Sigmoid colon (tissue), 4 donors: ENCODE measurements around the gene UNC79.

Experiments used
- EP300 ChIP-seq, 4 donors: sonication (generic); formaldehyde crosslinking; IDR thresholded peaks; one replicate each; pipeline ENCODE4 v1.6.1; 2017; ENCODE audit warnings: antibody characterized with exemption in 4 of 4
- POLR2A ChIP-seq, 2 donors: fragments of 450-650 bp; IDR thresholded peaks; one replicate each; pipeline ENCODE4 v1.6.1; 2016; ENCODE audit warnings: antibody characterized with exemption in 2 of 2, mild to moderate bottlenecking in 2 of 2, moderate library complexity in 2 of 2
- POLR2AphosphoS5 ChIP-seq, 4 donors: sonication (generic); formaldehyde crosslinking; IDR thresholded peaks; one replicate each; pipeline ENCODE4 v1.6.1; 2017; ENCODE audit warnings: antibody characterized with exemption in 4 of 4
- TF ChIP-seq, protein P1 (sequence below), 4 experiments: fragments of 450-650 bp in 3 of 4; fragments of 200-600 bp in 1 of 4; IDR thresholded peaks; one replicate each; pipeline ENCODE4 v1.5.1; 2016 to 2019; ENCODE audit warnings: antibody characterized with exemption in 4 of 4, mild to moderate bottlenecking in 3 of 4, moderate library complexity in 2 of 4

GRCh38 chr14:93582516-93582915 is 151.8 kb downstream of the UNC79 start:
- TF ChIP-seq POLR2AphosphoS5 (IDR thresholded peaks at IDR 0.05) (no peak), POLR2A (IDR thresholded peaks at IDR 0.05) (no peak), EP300 (IDR thresholded peaks at IDR 0.05) (no peak)
- TF ChIP-seq, protein P1, sequence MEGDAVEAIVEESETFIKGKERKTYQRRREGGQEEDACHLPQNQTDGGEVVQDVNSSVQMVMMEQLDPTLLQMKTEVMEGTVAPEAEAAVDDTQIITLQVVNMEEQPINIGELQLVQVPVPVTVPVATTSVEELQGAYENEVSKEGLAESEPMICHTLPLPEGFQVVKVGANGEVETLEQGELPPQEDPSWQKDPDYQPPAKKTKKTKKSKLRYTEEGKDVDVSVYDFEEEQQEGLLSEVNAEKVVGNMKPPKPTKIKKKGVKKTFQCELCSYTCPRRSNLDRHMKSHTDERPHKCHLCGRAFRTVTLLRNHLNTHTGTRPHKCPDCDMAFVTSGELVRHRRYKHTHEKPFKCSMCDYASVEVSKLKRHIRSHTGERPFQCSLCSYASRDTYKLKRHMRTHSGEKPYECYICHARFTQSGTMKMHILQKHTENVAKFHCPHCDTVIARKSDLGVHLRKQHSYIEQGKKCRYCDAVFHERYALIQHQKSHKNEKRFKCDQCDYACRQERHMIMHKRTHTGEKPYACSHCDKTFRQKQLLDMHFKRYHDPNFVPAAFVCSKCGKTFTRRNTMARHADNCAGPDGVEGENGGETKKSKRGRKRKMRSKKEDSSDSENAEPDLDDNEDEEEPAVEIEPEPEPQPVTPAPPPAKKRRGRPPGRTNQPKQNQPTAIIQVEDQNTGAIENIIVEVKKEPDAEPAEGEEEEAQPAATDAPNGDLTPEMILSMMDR (IDR thresholded peaks at IDR 0.05) = no peak
